ENCODE results near the gene ITM2A. TPM values are rescaled to one million over a fixed set of nuclear protein-coding genes. Genes with fewer than 3 reads are reported as not detected.
A peak's percentile ranks its signal among the peaks of the same experiment; 100 is the strongest.

The ITM2A gene
- 114 and 116 TPM in 2 replicates for total RNA-seq

DNA sequence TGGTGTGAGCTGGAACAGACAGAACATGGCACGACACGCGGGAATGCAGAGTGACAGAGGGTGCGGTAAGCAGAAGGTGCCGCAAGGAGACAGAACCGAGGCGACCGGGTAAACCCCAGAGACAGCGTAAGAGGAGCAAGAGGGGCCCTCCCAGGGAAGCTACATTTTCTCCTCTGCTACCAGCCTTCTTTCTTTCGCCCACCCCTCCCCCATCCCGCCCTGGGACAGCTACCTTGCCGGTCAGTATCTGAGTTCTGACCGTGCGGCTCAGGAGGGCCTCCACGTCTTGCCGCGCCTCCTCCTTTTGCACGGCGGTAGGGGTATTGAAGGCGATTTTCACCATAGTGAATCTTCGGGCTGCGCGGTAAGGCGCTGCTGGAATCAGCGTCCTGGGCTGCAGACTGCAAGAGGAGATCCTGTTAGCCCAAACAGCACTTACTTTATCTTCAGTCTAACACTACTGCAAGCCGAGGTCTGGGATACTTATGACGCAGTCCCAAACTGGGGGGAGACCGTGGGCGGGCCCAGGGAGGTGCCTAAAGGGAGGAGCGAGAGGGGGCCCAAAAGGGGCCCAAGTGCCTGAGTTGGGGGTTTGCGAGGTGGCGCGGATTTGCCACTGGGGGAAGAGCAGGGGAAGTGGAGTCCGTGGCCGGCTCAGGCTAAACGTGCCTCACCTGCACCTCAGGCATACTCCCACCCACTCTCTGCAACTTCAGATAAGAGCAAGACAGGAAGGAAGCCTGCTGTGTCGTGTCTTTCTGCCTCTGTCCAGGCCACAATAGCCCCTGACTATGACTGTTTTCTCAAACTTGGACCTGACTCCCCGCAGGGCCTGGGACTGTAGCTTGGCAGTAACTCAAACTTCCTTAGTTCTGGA lies at the start of gene ITM2A:
TSS of gene ITM2A (minus strand) at position 462 of the 877 bp plus-strand sequence. CDS start at position 343, 119 bp downstream.
- H3K36me3 Mint-ChIP-seq (ENCODE audit: low read depth) = peaks cover 12% of the 10 kb centered on the region
- intact Hi-C loops (cut with micrococcal nuclease) = loop anchor here (1.0 to 10.0 kb wide), 11 partner anchors 46 to 1262 kb away; partner anchors contain the start of genes GPR174, P2RY10 and PGK1
- peak within 1 kb of the TSS; percentile 94 for H3K4me3 Mint-ChIP-seq
- H3K27ac Mint-ChIP-seq = peak within 1 kb of the TSS; percentile 95
- no peaks in the 10 kb centered on the region for H3K27me3 Mint-ChIP-seq (ENCODE audit: insufficient read depth)
- no peaks in the 10 kb centered on the region for H3K9me3 Mint-ChIP-seq
- H3K4me1 Mint-ChIP-seq (ENCODE audit: low read depth) = peaks cover 35% of the 10 kb centered on the region
- peak; percentile 37 for DNase-seq (ENCODE audit: low spot score)

- intact Hi-C loops (cut with micrococcal nuclease) = no loop called here
Measured at GRCh38 chrX:79415056-79415455, 47.9 kb upstream of the ITM2A start.

DNA sequence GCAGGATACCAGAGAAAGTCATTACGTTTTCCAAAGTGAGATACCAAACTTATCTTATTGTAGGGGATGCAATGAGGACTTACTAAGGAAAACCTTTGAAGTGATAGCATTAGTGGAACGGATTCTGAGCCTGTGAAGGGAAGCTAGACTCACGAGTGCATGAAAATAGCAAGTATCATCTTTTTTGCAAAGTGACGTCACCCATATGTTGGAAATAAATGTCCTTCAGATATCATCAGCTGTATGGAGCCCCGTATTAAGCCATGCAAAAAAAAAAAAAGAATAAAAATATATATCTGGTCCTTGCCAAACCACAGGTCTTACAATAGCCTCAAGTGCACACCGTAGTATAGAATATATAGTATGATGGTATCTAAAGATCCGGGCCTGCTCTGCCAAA lies 46.8 kb upstream of the ITM2A start:
- Mint-ChIP-seq H3K27ac (no peak overlapping the region), H3K4me1 (ENCODE audit: low read depth) (peaks cover 19% of the 10 kb centered on the region), H3K27me3 (ENCODE audit: insufficient read depth) (no peaks in the 10 kb centered on the region)

More at GRCh38 chrX:79415056-79415455, 47.9 kb upstream of the ITM2A start:
- H3K9me3 Mint-ChIP-seq = no peaks in the 10 kb centered on the region
- no peaks in the 10 kb centered on the region for H3K27me3 Mint-ChIP-seq (ENCODE audit: insufficient read depth)
- DNase-seq (ENCODE audit: low spot score) = no peak
- no peaks in the 10 kb centered on the region for H3K36me3 Mint-ChIP-seq (ENCODE audit: low read depth)
- no peak overlapping the region for H3K4me3 Mint-ChIP-seq
- H3K4me1 Mint-ChIP-seq (ENCODE audit: low read depth) = peaks cover 15% of the 10 kb centered on the region
- H3K27ac Mint-ChIP-seq = no peak overlapping the region

GRCh38 chrX:79412972-79413371 lies 45.8 kb upstream of the ITM2A start:
- Mint-ChIP-seq H3K4me3 (peak overlapping the region; percentile 71), H3K27me3 (ENCODE audit: insufficient read depth) (no peaks in the 10 kb centered on the region), H3K36me3 (ENCODE audit: low read depth) (no peaks in the 10 kb centered on the region), H3K27ac (peak overlapping the region; percentile 34), H3K4me1 (ENCODE audit: low read depth) (peaks cover 28% of the 10 kb centered on the region), H3K9me3 (no peaks in the 10 kb centered on the region)
- intact Hi-C loops (cut with micrococcal nuclease) = loop anchor here (1.0 to 5.0 kb wide), 6 partner anchors 46 to 858 kb away; partner anchors contain the start of gene ITM2A
- no peak for DNase-seq (ENCODE audit: low spot score)

More for the DNA sequence above, 46.8 kb upstream of the ITM2A start:
- no peak for DNase-seq (ENCODE audit: low spot score)
- Mint-ChIP-seq H3K4me3 (no peak overlapping the region), H3K36me3 (ENCODE audit: low read depth) (no peaks in the 10 kb centered on the region), H3K9me3 (no peaks in the 10 kb centered on the region)
- intact Hi-C loops (cut with micrococcal nuclease) = loop anchor here (1.0 to 5.0 kb wide), 5 partner anchors 47 to 332 kb away; partner anchors contain the start of gene ITM2A

GRCh38 chrX:79412166-79412565 lies 45.0 kb upstream of the ITM2A start:
- Mint-ChIP-seq H3K9me3 (no peaks in the 10 kb centered on the region), H3K4me3 (peak overlapping the region; percentile 71), H3K36me3 (ENCODE audit: low read depth) (no peaks in the 10 kb centered on the region), H3K27me3 (ENCODE audit: insufficient read depth) (no peaks in the 10 kb centered on the region), H3K4me1 (ENCODE audit: low read depth) (peaks cover 34% of the 10 kb centered on the region), H3K27ac (no peak overlapping the region)
- DNase-seq (ENCODE audit: low spot score) = no peak
- intact Hi-C loops (cut with micrococcal nuclease) = loop anchor here (1.0 to 5.0 kb wide), 5 partner anchors 45 to 857 kb away; partner anchors contain the start of gene ITM2A

- Mint-ChIP-seq H3K27ac (no peak overlapping the region), H3K4me3 (no peak overlapping the region), H3K36me3 (ENCODE audit: low read depth) (no peaks in the 10 kb centered on the region), H3K4me1 (ENCODE audit: low read depth) (peaks cover 34% of the 10 kb centered on the region), H3K9me3 (no peaks in the 10 kb centered on the region), H3K27me3 (ENCODE audit: insufficient read depth) (no peaks in the 10 kb centered on the region)
- no peak for DNase-seq (ENCODE audit: low spot score)
- intact Hi-C loops (cut with micrococcal nuclease) = loop anchor here (5.0 kb wide), 3 partner anchors 82 to 327 kb away; no protein-coding TSS in a partner anchor
Measured at GRCh38 chrX:79409657-79410056, 42.5 kb upstream of the ITM2A start.

GRCh38 chrX:79408623-79409322 lies 41.6 kb upstream of the ITM2A start:
- no peak overlapping the region for H3K4me3 Mint-ChIP-seq
- H3K27ac Mint-ChIP-seq = peak overlapping the region; percentile 14
- intact Hi-C loops (cut with micrococcal nuclease) = no loop called here
- H3K36me3 Mint-ChIP-seq (ENCODE audit: low read depth) = no peaks in the 10 kb centered on the region
- DNase-seq (ENCODE audit: low spot score) = no peak
- no peaks in the 10 kb centered on the region for H3K27me3 Mint-ChIP-seq (ENCODE audit: insufficient read depth)
- H3K4me1 Mint-ChIP-seq (ENCODE audit: low read depth) = peaks cover 34% of the 10 kb centered on the region
- no peaks in the 10 kb centered on the region for H3K9me3 Mint-ChIP-seq

DNA sequence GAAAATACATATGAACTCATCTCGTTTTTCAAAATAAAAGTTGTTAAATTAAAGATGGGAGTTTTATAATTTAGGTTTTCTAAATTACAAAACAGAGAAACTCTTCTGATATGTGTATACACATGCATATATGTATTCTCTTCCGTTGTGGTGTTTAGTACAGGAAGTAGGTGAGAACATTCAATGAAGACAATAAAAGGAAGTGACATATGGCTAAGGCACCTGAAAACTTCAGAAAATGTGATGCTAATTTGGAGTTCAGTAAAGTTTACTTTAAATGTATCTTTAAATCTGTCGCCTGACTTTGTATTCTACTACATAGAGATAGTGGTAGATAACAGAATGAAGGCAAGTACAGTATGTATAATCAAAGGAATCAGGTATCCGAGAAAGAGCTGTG lies 33.5 kb upstream of the ITM2A start:
- H3K36me3 Mint-ChIP-seq (ENCODE audit: low read depth) = peaks cover 5% of the 10 kb centered on the region
- no peaks in the 10 kb centered on the region for H3K27me3 Mint-ChIP-seq (ENCODE audit: insufficient read depth)
- peaks cover 10% of the 10 kb centered on the region for H3K9me3 Mint-ChIP-seq

GRCh38 chrX:79375340-79375739 lies 8.2 kb upstream of the ITM2A start:
- intact Hi-C loops (cut with micrococcal nuclease) = no loop called here
- no peak overlapping the region for H3K27ac Mint-ChIP-seq
- no peak overlapping the region for H3K4me3 Mint-ChIP-seq
- no peaks in the 10 kb centered on the region for H3K9me3 Mint-ChIP-seq
- no peaks in the 10 kb centered on the region for H3K27me3 Mint-ChIP-seq (ENCODE audit: insufficient read depth)
- no peak for DNase-seq (ENCODE audit: low spot score)
- peaks cover 5% of the 10 kb centered on the region for H3K36me3 Mint-ChIP-seq (ENCODE audit: low read depth)
- H3K4me1 Mint-ChIP-seq (ENCODE audit: low read depth) = no peaks in the 10 kb centered on the region

More for the DNA sequence above, 33.5 kb upstream of the ITM2A start:
- Mint-ChIP-seq H3K4me1 (ENCODE audit: low read depth) (peaks cover 5% of the 10 kb centered on the region), H3K27ac (no peak overlapping the region), H3K4me3 (no peak overlapping the region)
- DNase-seq (ENCODE audit: low spot score) = no peak
- intact Hi-C loops (cut with micrococcal nuclease) = no loop called here

DNA sequence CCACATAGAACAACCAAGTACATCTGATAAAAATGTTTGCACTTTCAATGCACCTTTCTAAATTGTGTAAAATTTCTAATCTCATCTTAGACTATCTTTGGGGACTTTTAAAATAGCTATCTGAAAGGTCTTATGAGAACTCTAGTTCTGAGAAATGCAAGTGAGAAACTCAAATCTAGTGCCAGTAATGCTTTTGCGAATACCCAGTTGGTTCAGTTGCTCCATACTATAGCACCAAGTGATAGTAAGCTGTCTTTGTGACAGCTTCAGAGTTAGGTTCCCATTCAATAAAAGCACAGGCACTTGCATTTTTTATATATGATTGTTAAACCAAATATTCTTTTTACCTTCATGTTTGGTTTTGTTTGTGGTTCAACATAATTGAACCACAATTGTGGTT lies 4.5 kb upstream of the ITM2A start:
- intact Hi-C loops (cut with micrococcal nuclease) = no loop called here
- Mint-ChIP-seq H3K4me3 (no peak overlapping the region), H3K36me3 (ENCODE audit: low read depth) (peaks cover 4% of the 10 kb centered on the region), H3K9me3 (no peaks in the 10 kb centered on the region), H3K27me3 (ENCODE audit: insufficient read depth) (no peaks in the 10 kb centered on the region), H3K4me1 (ENCODE audit: low read depth) (peaks cover 14% of the 10 kb centered on the region), H3K27ac (no peak overlapping the region)
- DNase-seq (ENCODE audit: low spot score) = no peak

DNA sequence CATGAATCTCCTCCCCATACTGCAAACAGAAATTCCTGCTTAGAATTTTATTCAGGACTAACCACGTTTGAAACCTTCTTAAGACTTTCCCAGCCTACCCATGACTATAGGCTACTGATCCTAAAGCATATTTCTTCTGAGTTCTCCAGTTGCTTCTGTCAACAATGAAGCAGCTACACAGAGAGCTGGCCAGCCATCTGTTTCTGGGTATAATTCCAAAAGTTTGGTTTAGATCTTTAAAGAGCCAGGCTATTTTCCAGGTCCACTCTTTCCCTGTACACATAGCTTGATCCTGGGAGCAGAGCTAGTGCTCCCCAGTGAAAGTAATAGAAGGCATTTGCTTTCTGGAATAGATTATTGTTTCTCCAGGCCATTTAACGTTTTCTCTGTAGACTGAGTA lies 4.0 kb upstream of the ITM2A start:
- H3K4me1 Mint-ChIP-seq (ENCODE audit: low read depth) = peaks cover 14% of the 10 kb centered on the region
- H3K4me3 Mint-ChIP-seq = no peak overlapping the region
- intact Hi-C loops (cut with micrococcal nuclease) = no loop called here
- no peak for DNase-seq (ENCODE audit: low spot score)
- no peak overlapping the region for H3K27ac Mint-ChIP-seq
- peaks cover 2% of the 10 kb centered on the region for H3K36me3 Mint-ChIP-seq (ENCODE audit: low read depth)
- no peaks in the 10 kb centered on the region for H3K27me3 Mint-ChIP-seq (ENCODE audit: insufficient read depth)
- no peaks in the 10 kb centered on the region for H3K9me3 Mint-ChIP-seq

- DNase-seq (ENCODE audit: low spot score) = no peak
- H3K4me3 Mint-ChIP-seq = no peak overlapping the region
- no peaks in the 10 kb centered on the region for H3K27me3 Mint-ChIP-seq (ENCODE audit: insufficient read depth)
- peaks cover 20% of the 10 kb centered on the region for H3K4me1 Mint-ChIP-seq (ENCODE audit: low read depth)
- H3K36me3 Mint-ChIP-seq (ENCODE audit: low read depth) = peaks cover 6% of the 10 kb centered on the region
- H3K9me3 Mint-ChIP-seq = no peaks in the 10 kb centered on the region
- H3K27ac Mint-ChIP-seq = no peak overlapping the region
- intact Hi-C loops (cut with micrococcal nuclease) = loop anchor here (5.0 to 10.0 kb wide), 7 partner anchors 83 to 1265 kb away; partner anchors contain the start of genes P2RY10 and PGK1
Measured at GRCh38 chrX:79369871-79370270, 2.7 kb upstream of the ITM2A start.

All from activated T-helper 1 cell treated with anti-CD3 and anti-CD28 coated beads, Interleukin-12 subunit alpha, Interleukin-12 subunit beta, Interleukin-2, Interleukin-4 antibody, amounts not matched to agents 30 ng/mL and 10 ng/mL and 1 ng/mL, durations not matched to agents 14 hours and 24 hours and 36 hours (primary cell).